Endothelial cell of umbilical vein (primary cell): ENCODE results near the gene ZNF880. TPM values are rescaled to one million over a fixed set of nuclear protein-coding genes. Genes with fewer than 3 reads are reported as not detected.

Experiments used
- BruUV-seq: library from RNA; stranded (reverse); fragments of 400-500 nt; replicated peaks from 2 replicates; lab custom pipeline; 2021; lab: Mats Ljungman, UMichigan
- CTCF ChIA-PET: fragments of 300-600, 350-600 bp; sonication (Branson Sonifier 250); formaldehyde crosslinking; loops from one replicate; lab custom pipeline; 2021; ENCODE audit warnings: antibody characterized with exemption, inconsistent platforms; lab: Charles Lee
- POLR2A ChIA-PET: fragments of 300-600, 350-600 bp; sonication (Branson Sonifier 250); formaldehyde crosslinking; loops from one replicate; lab custom pipeline; 2021; ENCODE audit warnings: antibody characterized with exemption, inconsistent platforms; lab: Charles Lee
- DNase-seq: peaks from one replicate; pipeline ENCODE4 v3.0.0-alpha.2; 2011; ENCODE audit warnings: low read depth, low spot score
- FAIRE-seq: peaks from 2 replicates; lab custom pipeline; 2011; peaks lifted over from hg19 to GRCh38; lab: Jason Lieb, UNC
- H2AFZ ChIP-seq: 2 replicates; pipeline ENCODE4 v1.6.0; 2012; ENCODE audit warnings: low read depth, low read length, control low read depth, inconsistent platforms
- H3K27ac ChIP-seq: 2 replicates; pipeline ENCODE4 v1.5.1; 2011; ENCODE audit warnings: low read depth, mild to moderate bottlenecking, control low read depth, low read length, moderate library complexity; ENCODE audit not compliant: insufficient read depth
- H3K27me3 ChIP-seq, 2 experiments: 2 replicates each; pipeline versions ENCODE4 v1.6.0 to v1.6.1; 2011; ENCODE audit warnings: low read length in 2 of 2, mixed read lengths in 1 of 2; ENCODE audit not compliant: control insufficient read depth in 2 of 2, insufficient read depth in 2 of 2
- H3K36me3 ChIP-seq, 2 experiments: 2 replicates in 1 of 2; 3 replicates in 1 of 2; pipeline ENCODE4 v1.5.1; 2011; ENCODE audit warnings: low read length in 2 of 2, mild to moderate bottlenecking in 1 of 2, moderate library complexity in 1 of 2; ENCODE audit not compliant: control insufficient read depth in 2 of 2, insufficient read depth in 2 of 2; ENCODE audit errors: extremely low read depth in 1 of 2
- H3K4me1 ChIP-seq: 3 replicates; pipeline ENCODE4 v1.5.1; 2011; ENCODE audit warnings: mild to moderate bottlenecking, low read length; ENCODE audit not compliant: control insufficient read depth, insufficient read depth; ENCODE audit errors: extremely low read depth
- H3K4me2 ChIP-seq: 2 replicates; pipeline ENCODE4 v1.6.1; 2011; ENCODE audit warnings: low read length, control low read depth, mixed read lengths; ENCODE audit not compliant: insufficient read depth
- H3K4me3 ChIP-seq, 3 experiments: fragments of 200-600 bp in 1 of 3; sonication (generic), shearing (Covaris generic) in 1 of 3; replicated peaks in 1 of 3; 2 replicates each; pipeline ENCODE4 v1.5.1; 2011 to 2016; ENCODE audit warnings: control low read depth in 3 of 3, low read length in 3 of 3, mild to moderate bottlenecking in 2 of 3, inconsistent platforms in 1 of 3, low read depth in 1 of 3, moderate library complexity in 1 of 3; ENCODE audit not compliant: insufficient read depth in 1 of 3
- H3K79me2 ChIP-seq: 2 replicates; pipeline ENCODE4 v1.6.0; 2012; ENCODE audit warnings: low read length, inconsistent platforms; ENCODE audit not compliant: control insufficient read depth, insufficient read depth
- H3K9ac ChIP-seq: replicated peaks from 2 replicates; pipeline ENCODE3; 2011; ENCODE audit warnings: low read length, control low read depth; ENCODE audit not compliant: insufficient read depth; ENCODE audit errors: extremely low read depth
- H3K9me1 ChIP-seq: replicated peaks from 3 replicates; pipeline ENCODE4 v1.6.0; 2011; ENCODE audit warnings: mild to moderate bottlenecking, low read length; ENCODE audit not compliant: control insufficient read depth, insufficient read depth; ENCODE audit errors: extremely low read depth
- H3K9me3 ChIP-seq: replicated peaks from 2 replicates; pipeline ENCODE4 v1.5.1; 2012; ENCODE audit warnings: low read length, inconsistent platforms; ENCODE audit not compliant: control insufficient read depth, insufficient read depth
- H4K20me1 ChIP-seq: replicated peaks from 2 replicates; pipeline ENCODE3; 2011; ENCODE audit warnings: mild to moderate bottlenecking, low read length; ENCODE audit not compliant: control insufficient read depth, insufficient read depth; ENCODE audit errors: extremely low read depth
- CTCF ChIP-seq, 2 donors: IDR thresholded peaks; 1 replicate in 1 of 2; 2 replicates in 1 of 2; pipeline ENCODE4 v1.5.1; 2011; ENCODE audit warnings: low read length in 2 of 2, mild to moderate bottlenecking in 2 of 2, moderate library complexity in 2 of 2, control low read depth in 1 of 2, inconsistent platforms in 1 of 2, low read depth in 1 of 2; ENCODE audit not compliant: insufficient read depth in 1 of 2; ENCODE audit errors: extremely low read depth in 1 of 2
- EZH2 ChIP-seq: IDR thresholded peaks from 2 replicates; pipeline ENCODE4 v1.6.1; 2012; ENCODE audit warnings: borderline replicate concordance, low read depth, mild to moderate bottlenecking, moderate library complexity, low read length, inconsistent platforms; ENCODE audit not compliant: severe bottlenecking
- FOS ChIP-seq: IDR thresholded peaks from 2 replicates; pipeline ENCODE4 v1.6.1; 2011; ENCODE audit warnings: mild to moderate bottlenecking, low read length, moderate library complexity, borderline replicate concordance; ENCODE audit not compliant: insufficient read depth
- GATA2 ChIP-seq: IDR thresholded peaks from 2 replicates; pipeline ENCODE4 v1.7.0; 2011; ENCODE audit warnings: low read depth, mild to moderate bottlenecking, moderate library complexity, mixed read lengths, low read length; ENCODE audit not compliant: insufficient read length, insufficient read depth
- JUN ChIP-seq: IDR thresholded peaks from 2 replicates; pipeline ENCODE4 v1.6.1; 2011; ENCODE audit warnings: borderline replicate concordance, low read depth; ENCODE audit not compliant: insufficient read length, insufficient read depth
- MAX ChIP-seq: IDR thresholded peaks from 2 replicates; pipeline ENCODE4 v1.6.1; 2011; ENCODE audit not compliant: insufficient read depth, insufficient read length
- MYC ChIP-seq: IDR thresholded peaks from one replicate; pipeline ENCODE4 v1.6.1; 2011; ENCODE audit warnings: mild to moderate bottlenecking, low read depth, low read length
- POLR2A ChIP-seq: IDR thresholded peaks from 2 replicates; pipeline ENCODE4 v1.6.1; 2012; ENCODE audit warnings: low read depth, mild to moderate bottlenecking, control low read depth, low read length
- POLR2AphosphoS5 ChIP-seq: IDR thresholded peaks from 2 replicates; pipeline ENCODE4 v1.6.1; 2012; ENCODE audit warnings: low read depth, mild to moderate bottlenecking, control low read depth, low read length, moderate library complexity; ENCODE audit not compliant: insufficient read depth
- dilution Hi-C: fragments of 300-500 bp; cut with MboI; formaldehyde crosslinking; loops from one replicate; pipeline ENCODE4 v1.15.0; 2019; ENCODE audit warnings: low sequenced_read_pairs; ENCODE audit not compliant: extremely low pct_ligation_motif_present
- intact Hi-C: fragments of 100-400 bp; cut with micrococcal nuclease; formaldehyde crosslinking; loops from one replicate; pipeline ENCODE4 v1.10.0; 2022
- polyA plus RNA-seq, 4 experiments: library from polyadenylated mRNA; depleted of rRNA in 3 of 4; stranded (reverse) in 3 of 4; unstranded in 1 of 4; fragments of >200 nt; gene quantifications; 2 replicates each; pipeline versions ENCODE4 v1.2.1 to v1.2.3, GENCODE V29; 2011 to 2012; ENCODE audit warnings: missing spikeins in 1 of 4
- total RNA-seq: library from RNA; stranded (reverse); gene quantifications from 2 replicates; pipeline ENCODE4 v1.2.3, GENCODE V29; 2021

ZNF880 gene
- total and polyA plus RNA-seq, 2 donors (not counting 3 experiments of a cell fraction or from before 2014, with no cell fraction given): 10.7 to 11.0 TPM

- POLR2A ChIA-PET: interaction anchor here (0.7 kb wide), 1 partner anchor 118 kb away, joined by 3 read pairs; no protein-coding TSS in a partner anchor
- H4K20me1 ChIP-seq: no peaks in the 10 kb centered on the region
- dilution Hi-C loops (no loop called here), intact Hi-C loops (no loop called here)
- no peak overlapping the region for H3K4me2 ChIP-seq
- H3K4me1 ChIP-seq: no peaks in the 10 kb centered on the region
- CTCF ChIA-PET: no interaction called here
- H2AFZ ChIP-seq: no peak overlapping the region
- H3K27me3 ChIP-seq: no peaks in the 10 kb centered on the region
- no peaks in the 10 kb centered on the region for H3K79me2 ChIP-seq
- no peak for TF ChIP-seq JUN
- TF ChIP-seq MAX: no peak
- no peak for TF ChIP-seq GATA2
- no peak for TF ChIP-seq FOS
- no peak for TF ChIP-seq POLR2AphosphoS5
- no peak for TF ChIP-seq EZH2
- TF ChIP-seq POLR2A: no peak
- no peak for TF ChIP-seq CTCF (IDR thresholded peaks at IDR 0.05; ENCODE audit: extremely low read depth in 1 of 2, insufficient read depth in 1 of 2, low read depth in 1 of 2, low read length in 2 of 2)
- no peak for TF ChIP-seq MYC
- H3K4me3 ChIP-seq: no peak overlapping the region
- no peak for FAIRE-seq
- peaks cover 0 to 4% of the 10 kb centered on the region in 2 experiments for H3K36me3 ChIP-seq
- H3K27ac ChIP-seq: no peak overlapping the region
- no TSS peak for BruUV-seq
- no peaks in the 10 kb centered on the region for H3K9me1 ChIP-seq
- no peaks in the 10 kb centered on the region for H3K9me3 ChIP-seq
- no peak overlapping the region for H3K9ac ChIP-seq
- DNase-seq: no peak
Measured at GRCh38 chr19:52351512-52351911, 18.2 kb upstream of the ZNF880 start.
